Measurements from ENCODE around the gene INTS7.

Gene INTS7

DNA sequence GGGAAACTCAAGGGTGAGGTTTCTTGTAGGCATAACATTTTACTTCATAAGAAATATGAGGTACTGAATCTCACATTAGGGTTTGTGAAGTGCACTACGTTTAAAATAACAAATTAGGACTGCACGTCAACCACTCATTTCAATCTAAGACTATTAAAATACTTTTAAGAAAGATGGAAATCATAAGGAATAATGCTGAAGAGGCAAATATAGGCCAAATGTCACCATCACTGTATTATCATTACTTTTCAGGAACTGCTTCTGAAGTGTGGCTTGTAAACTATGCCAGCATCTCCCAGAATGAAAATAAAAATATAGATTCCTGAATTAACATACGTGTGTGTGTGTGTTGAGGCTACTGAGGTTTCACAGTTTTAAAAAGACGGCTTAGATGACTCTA lies 56.8 kb downstream of the INTS7 start:
- H3K4me3 ChIP-seq (ENCODE audit: low read depth, low read length) = no peak overlapping the region
- DNase-seq (ENCODE audit: low read depth) = no peak
- TF ChIP-seq MYC (IDR thresholded peaks at IDR 0.05; ENCODE audit: low read depth, low read length) (no peak), MAX (IDR thresholded peaks at IDR 0.05; ENCODE audit: low read depth, low read length) (no peak), POLR2A (IDR thresholded peaks at IDR 0.05; ENCODE audit: extremely low read depth, insufficient read length) (no peak)
- TF ChIP-seq, protein P1, sequence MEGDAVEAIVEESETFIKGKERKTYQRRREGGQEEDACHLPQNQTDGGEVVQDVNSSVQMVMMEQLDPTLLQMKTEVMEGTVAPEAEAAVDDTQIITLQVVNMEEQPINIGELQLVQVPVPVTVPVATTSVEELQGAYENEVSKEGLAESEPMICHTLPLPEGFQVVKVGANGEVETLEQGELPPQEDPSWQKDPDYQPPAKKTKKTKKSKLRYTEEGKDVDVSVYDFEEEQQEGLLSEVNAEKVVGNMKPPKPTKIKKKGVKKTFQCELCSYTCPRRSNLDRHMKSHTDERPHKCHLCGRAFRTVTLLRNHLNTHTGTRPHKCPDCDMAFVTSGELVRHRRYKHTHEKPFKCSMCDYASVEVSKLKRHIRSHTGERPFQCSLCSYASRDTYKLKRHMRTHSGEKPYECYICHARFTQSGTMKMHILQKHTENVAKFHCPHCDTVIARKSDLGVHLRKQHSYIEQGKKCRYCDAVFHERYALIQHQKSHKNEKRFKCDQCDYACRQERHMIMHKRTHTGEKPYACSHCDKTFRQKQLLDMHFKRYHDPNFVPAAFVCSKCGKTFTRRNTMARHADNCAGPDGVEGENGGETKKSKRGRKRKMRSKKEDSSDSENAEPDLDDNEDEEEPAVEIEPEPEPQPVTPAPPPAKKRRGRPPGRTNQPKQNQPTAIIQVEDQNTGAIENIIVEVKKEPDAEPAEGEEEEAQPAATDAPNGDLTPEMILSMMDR (IDR thresholded peaks at IDR 0.05; ENCODE audit: low read depth, low read length) = no peak

DNA sequence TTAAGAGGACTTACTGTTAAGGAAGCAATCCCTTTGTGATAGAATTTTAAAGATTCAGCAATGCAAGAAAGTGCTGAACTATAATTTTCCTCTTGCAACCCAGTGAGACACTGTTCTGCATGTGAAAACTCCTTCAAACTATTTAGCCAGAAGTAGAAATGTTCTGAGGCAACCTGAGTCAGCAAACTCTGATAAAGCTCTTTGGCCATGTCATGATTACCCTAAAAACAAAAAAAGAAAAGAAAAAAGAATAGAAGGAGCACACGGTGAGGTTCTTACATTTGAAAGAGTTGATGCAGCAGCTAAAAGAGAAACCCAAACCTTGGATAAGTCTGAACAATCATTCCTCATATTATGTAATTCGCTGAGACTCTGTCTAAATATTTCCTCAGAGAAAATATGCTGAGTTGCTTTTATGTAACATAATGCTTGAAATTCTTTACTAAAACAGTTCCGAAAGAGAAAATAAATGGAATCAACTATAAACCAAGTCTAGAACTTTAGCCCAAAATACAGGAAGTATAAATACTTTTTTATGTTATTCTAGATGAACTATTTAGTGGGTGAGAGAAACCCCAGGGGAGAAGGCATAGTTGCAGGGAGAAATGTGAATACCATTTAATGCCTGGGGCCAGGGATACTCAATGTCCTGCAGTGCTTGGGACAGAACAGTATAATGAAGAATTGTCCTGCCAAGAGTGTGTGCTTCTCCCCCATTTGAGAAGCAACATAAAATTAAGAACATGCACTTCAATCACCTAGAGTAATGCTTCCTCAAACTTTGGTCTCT lies 60.0 kb downstream of the INTS7 start:
- DNase-seq (ENCODE audit: low read depth) = no peak
- TF ChIP-seq, protein P1 (IDR thresholded peaks at IDR 0.05; ENCODE audit: low read depth, low read length) = no peak
- TF ChIP-seq MYC (IDR thresholded peaks at IDR 0.05; ENCODE audit: low read depth, low read length) (no peak), MAX (IDR thresholded peaks at IDR 0.05; ENCODE audit: low read depth, low read length) (no peak), POLR2A (IDR thresholded peaks at IDR 0.05; ENCODE audit: extremely low read depth, insufficient read length) (no peak)
- H3K4me3 ChIP-seq (ENCODE audit: low read depth, low read length) = no peak overlapping the region

DNA sequence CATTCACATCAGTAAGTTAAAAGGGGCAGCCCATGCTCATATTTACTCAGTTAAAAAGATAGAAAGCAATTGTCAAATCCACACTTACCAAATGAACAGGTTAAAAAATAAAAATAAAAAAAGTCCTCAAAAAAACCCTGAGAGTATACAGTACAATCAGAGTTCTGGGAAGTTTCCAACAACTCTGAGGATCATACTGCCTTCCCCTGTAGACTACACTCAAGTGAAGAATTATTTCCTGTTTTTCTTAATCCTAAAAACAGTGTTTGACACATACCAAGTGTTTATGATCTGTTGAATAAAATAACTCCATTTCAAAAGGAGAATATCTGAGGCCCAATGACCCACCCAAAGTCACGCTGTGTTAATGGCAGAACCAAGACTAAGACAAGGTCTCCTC lies 61.8 kb downstream of the INTS7 start:
- TF ChIP-seq, protein P1 (IDR thresholded peaks at IDR 0.05; ENCODE audit: low read depth, low read length) = no peak
- TF ChIP-seq MYC (IDR thresholded peaks at IDR 0.05; ENCODE audit: low read depth, low read length) (no peak), MAX (IDR thresholded peaks at IDR 0.05; ENCODE audit: low read depth, low read length) (no peak), POLR2A (IDR thresholded peaks at IDR 0.05; ENCODE audit: extremely low read depth, insufficient read length) (no peak)
- no peak overlapping the region for H3K4me3 ChIP-seq (ENCODE audit: low read depth, low read length)
- DNase-seq (ENCODE audit: low read depth) = no peak

DNA sequence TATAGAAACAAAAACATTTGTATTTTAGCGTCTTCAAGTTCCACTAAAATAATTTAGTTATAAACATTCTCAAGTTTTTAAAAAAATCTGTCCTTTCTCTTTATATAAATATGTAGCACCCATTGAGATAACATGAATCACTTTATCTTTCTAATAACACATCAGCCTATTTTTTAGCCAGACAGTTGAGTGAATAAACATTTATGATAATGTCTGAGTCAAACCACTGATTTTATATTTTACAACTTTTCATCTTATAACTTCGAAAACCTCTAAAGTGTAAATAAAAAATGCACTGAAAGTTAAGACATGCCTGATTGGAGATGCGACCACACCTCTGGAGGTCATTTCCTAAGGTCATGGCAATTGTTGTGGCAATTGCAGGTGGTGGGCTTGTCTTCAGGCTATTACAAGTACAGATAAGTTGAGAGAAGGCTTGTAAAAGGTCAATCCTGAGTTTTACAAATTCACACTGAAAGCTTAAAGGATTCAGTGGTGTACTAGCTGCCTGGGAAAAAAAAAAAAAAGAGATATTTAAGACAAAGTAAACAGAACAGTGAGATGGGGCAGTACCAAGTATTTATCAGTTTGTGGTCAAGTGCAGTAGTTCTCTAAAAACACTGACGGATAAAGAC lies 67.0 kb downstream of the INTS7 start:
- H3K4me3 ChIP-seq (ENCODE audit: low read depth, low read length) = no peak overlapping the region
- TF ChIP-seq, protein P1 (IDR thresholded peaks at IDR 0.05; ENCODE audit: low read depth, low read length) = no peak
- no peak for TF ChIP-seq MYC (IDR thresholded peaks at IDR 0.05; ENCODE audit: low read depth, low read length)
- TF ChIP-seq MAX (IDR thresholded peaks at IDR 0.05; ENCODE audit: low read depth, low read length) = no peak
- TF ChIP-seq POLR2A (IDR thresholded peaks at IDR 0.05; ENCODE audit: extremely low read depth, insufficient read length) = no peak
- no peak for DNase-seq (ENCODE audit: low read depth)

DNA sequence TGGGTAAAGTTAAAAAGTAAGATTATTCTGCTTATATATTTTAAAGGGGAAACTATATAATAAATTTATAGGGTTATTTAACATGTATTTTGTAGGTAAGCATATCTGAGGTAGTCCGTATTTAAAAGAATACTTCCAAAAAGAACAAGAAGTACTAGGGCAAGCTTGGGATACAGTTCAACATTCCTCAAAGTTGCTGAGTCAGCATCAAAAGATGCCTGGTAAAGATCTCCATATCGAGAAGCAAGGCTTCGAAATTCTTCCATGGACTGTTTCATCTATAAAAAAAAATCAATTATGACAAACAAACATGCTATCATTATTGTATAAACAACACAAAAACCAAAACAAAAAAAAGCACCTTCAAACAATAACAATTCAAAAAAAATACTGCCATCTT lies 67.7 kb downstream of the INTS7 start:
- no peak overlapping the region for H3K4me3 ChIP-seq (ENCODE audit: low read depth, low read length)
- TF ChIP-seq POLR2A (IDR thresholded peaks at IDR 0.05; ENCODE audit: extremely low read depth, insufficient read length) (no peak), MYC (IDR thresholded peaks at IDR 0.05; ENCODE audit: low read depth, low read length) (no peak), MAX (IDR thresholded peaks at IDR 0.05; ENCODE audit: low read depth, low read length) (no peak)
- TF ChIP-seq, protein P1 (IDR thresholded peaks at IDR 0.05; ENCODE audit: low read depth, low read length) = no peak
- DNase-seq (ENCODE audit: low read depth) = no peak
